Stimulated activated CD8-positive, alpha-beta memory T cell treated with anti-CD3 and anti-CD28 coated beads, Interleukin-15, amount 100 ng/mL, for 48 hours (primary cell): ENCODE measurements around the gene ROR2.
"Not testable (repeated sequence)": the region's sequence is repeated elsewhere in the genome, so short reads cannot be mapped to it uniquely, and the experiment has no call there.

Source experiments
- DNase-seq, 2 donors: peaks; one replicate each; pipeline ENCODE4 v3.0.0-alpha.2; 2020; ENCODE audit warnings: low read depth in 2 of 2

ROR2 gene

DNA sequence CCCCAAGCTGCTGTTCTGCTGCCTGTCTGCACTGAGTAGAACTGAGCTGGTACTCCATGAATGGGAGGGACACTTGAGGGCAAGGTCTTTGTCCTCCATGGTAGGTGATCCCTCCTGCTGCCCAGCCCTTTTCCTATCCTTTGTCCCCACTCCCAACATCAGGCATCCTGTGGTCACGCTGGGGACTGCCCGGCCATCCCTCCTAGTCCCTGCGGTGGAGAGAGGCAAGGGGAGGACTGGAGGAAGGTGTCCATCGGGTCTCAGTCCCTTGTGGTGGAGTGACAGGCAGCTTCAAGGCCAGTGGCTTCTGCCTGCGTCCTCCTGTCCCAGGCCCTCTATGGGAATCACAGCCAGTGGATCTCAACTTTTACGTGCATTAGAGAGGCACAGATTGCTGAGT is 25.9 kb downstream of the ROR2 start:
- no peak for DNase-seq

DNA sequence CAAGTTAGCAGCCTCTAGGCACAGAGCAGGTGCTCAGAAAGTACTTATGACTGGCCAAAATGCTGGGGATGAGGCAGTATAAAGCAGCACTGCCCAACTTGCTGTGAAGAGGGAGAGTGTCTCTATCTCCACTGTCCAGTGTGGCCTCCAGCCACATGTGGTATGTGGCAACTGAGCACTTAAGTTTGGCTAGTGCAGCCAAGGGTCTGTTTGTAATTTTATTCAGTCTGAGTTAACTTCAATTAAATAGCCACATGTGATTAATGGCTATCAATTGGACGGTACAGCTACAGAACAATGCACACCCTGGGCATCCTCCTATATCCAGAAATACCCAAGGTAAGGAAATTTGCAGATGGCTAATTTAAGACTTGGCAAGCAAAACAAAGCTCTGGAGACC is 26.9 kb downstream of the ROR2 start:
- DNase-seq, result no peak

DNA sequence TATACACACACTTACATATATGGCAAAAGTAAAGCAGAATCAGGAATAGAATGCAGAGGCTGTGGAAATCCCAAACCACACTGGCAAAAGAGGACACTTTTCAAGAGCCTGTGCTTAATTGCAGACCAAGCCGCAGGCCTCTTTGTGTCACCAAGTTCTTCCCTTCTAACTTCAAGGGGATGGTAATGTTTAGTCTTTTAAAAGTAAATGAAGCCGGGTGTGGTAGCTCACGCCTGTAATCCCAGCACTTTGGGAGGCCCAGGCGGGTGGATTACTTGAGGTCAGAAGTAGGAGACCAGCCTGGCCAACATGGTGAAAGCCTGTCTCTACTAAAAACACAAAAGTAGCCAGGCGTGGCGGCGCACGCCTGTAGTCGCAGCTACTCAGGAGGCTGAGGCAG is 28.7 kb downstream of the ROR2 start:
- no peak for DNase-seq

DNA sequence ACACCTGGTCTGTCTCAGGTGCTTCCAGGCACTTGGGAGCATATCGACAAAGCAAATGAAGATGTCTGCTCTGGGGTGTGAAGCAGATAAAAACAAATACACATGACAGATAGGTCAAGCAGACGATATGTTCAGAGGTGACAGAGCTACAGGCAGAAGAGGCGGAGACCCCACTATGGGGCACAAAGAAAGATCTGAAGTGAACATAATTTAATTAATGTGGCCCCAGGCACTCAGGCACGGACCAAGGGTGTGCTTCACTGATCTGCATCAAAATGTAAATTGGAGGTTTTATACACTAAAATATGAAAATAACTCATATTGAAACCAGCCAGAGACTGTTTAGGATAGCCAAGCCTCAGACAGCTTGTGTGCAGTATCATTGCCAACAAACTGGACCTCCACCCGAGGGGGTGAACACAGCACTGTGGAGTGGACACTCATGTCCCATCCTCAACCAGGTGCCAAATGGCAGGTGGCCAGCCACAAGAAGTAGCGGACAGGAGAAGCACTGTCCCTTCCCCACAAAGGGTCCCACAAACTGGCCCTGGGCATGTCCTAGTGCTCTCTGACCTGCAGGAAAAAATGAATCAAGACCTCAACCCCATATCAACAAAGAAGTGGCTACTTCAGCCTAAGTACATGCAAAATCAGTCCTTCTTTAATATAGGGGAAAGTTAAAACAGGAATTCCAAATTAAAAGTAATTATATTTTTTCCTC is 29.2 kb downstream of the ROR2 start:
- no peak for DNase-seq

DNA sequence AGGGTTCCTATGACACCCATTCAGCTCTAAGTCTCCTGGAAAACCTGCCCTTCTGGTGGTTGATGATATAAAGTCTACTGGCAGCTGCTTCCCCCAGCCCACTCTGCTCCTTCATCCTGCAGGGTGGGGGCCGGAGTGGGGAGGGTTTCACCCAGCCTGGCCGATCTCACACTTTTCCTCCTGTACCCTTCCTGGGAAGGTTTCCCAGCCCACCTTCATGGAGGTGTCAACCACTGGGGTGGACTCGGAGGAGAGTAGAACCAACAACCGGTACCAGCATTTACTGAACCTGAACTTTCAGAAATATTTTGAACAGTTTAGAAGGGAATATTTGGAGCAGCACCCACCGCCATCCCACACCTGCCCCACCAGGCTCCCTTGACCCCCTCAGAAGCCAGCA is 30.4 kb downstream of the ROR2 start:
- no peak for DNase-seq

DNA sequence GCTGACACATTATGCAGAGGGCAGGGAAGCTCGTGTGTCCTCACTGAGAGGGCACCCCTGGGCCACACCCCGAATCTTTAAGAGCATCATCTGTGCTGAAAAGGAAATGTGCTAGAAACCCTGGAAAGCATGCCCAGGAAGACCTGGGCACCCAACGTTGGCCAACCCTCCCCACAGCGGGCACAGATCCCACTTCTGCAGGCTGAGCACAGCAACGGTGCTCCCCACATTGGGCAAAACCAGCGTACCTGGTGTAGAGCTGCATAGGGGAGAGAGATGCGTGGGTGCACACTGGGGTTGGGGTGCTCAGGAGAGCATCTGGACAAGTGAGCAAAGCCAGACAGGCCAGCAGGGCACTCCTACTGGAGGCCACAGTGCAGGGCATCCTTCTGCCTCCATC is 32.6 kb downstream of the ROR2 start:
- no peak for DNase-seq

DNA sequence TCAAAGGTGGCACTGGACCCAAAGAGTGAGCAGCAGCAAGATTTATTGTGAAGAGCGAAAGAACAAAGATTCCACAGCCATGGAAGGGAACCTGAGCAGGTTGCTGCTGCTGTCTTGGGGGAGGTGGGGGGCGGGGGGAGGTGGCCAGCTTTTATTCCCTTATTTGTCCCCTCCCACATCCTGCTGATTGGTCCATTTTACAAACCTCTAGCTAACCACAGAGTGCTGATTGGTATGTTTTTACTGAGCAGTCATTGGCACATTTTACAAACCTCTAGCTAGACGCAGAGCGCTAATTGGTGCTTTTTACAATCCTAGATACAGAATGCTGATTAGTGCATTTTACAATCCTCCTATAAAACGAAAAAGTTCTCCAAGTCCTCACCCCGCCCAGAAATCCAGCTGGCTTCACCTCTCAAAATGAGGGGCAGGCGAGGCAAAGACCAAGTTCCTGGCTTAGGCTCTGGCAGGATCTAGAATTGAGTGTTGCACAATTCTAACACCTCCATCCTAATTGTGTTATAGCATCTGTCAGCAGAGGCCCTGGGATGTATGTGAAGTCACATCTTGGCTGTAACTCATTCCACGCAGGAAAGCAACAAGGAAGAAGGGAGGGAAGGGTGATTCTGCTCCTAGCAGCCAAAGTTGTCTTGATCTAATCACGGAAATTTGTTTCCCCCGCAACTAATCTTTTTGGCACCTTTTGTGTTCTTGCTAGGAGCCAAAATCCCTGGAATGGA is 34.3 kb downstream of the ROR2 start:
- DNase-seq, result no peak

DNA sequence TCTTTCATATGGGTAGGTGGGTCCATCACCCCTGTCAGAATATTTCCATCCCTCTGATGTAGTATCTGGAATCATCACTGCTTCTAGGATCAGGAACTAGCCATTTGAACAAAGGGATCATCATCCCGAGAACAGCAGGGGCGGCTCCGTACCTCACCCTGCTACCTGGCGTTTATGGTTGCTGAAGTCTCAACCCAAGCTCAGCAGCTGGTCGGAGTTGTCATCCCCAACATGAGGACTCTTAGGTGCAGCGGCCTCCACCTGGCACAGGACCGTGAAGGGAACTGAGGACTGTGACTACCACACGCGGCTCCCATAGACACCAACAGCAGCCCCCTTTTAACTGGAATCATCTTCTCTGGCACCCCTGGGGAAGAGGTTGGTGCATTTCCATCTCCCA is 35.1 kb downstream of the ROR2 start:
- DNase-seq, result no peak

DNA sequence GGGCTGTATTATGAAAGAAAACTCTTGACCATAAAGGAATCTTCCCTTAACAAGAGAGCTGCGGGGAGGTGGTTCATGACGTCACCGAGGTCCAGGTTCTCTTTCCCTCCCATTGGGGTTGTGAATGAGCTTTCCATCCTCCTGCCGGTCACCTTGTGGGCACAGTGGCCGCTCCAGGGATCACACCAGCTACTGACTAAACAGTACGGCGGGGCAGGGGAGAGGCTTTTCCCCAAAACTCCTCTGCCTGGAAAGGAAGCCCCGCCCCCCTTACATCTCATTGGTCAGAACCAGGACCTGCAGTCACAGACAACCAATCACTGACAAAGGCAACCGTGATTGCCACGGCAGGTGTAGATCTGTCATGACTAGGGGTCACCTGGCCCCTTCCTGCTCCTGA is 35.6 kb downstream of the ROR2 start:
- DNase-seq, result no peak

DNA sequence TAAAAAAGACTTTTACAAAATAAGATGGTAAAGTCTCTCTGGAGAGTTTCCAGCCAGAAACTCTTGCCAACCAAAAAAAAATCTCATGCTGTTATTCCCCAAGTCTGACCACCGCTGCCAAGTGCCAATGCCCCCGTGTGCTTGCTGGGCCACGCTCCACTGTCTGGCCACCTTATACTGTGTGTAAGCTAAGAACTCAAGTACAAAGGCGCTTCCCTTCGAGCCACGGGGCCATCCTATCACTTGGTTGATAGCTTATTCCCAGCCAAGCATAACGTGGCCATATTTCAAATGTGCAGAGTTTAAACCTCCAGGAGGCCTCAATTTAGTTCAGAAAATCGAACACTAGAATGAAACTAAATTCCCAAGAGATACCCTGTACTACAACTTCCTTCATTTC is 36.0 kb downstream of the ROR2 start:
- DNase-seq, result no peak

DNA sequence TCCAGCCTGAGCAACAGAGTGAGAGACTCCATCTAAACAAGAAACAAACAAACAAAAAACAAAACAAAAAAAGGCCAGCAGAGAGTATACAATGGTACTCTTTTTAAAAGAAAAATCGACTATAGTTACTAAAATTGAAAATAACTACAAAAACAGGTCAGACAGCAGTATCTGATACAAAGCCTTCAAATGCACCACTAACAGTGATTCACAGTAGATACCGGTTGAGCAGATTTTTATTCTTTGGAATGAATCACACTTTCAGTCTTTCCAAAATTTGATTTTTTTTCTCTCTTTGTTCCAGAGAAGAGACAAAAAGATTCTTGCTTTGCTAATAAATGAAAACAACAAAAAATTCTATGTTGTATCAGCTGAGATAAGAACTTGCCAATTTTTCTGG is 36.9 kb downstream of the ROR2 start:
- no peak for DNase-seq

DNA sequence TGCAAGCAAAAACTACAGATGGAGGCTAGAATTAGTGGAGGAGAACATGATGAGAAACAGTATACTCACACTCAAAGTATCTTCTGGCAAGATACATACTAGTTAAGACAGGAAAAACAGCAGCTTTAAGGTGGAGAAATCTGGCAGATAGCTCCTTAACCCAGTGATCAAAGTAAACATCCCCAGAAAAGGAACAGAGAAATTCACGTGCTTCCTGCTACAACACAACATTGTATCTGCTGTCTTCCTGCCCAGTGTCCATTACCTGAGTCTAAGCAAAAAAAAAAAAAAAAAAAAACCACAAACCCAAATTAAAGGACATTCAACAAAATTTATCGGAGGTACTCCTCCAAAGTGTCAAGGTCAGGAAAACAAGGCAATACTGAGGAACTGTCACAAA is 38.4 kb downstream of the ROR2 start:
- no peak for DNase-seq

DNA sequence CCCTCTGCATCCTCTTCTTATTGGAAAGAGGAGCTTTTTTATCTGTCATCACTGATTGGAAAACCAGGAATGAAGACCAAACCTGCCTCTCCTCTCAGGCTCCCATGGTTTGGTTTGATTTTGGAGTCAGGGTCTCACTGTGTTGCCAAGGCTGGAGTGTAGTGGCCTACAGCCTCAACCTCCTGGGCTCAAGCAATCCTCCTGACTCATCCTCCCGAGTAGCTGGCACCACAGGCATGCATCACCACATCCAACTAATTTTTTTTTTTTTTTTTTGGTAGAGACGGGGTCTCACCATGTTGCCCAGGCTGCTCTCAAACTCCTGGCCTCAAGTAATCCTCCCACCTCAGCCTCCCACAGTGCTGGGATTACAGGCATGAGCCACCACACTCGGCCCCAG is 40.8 kb downstream of the ROR2 start:
- not testable (repeated sequence) for DNase-seq

DNA sequence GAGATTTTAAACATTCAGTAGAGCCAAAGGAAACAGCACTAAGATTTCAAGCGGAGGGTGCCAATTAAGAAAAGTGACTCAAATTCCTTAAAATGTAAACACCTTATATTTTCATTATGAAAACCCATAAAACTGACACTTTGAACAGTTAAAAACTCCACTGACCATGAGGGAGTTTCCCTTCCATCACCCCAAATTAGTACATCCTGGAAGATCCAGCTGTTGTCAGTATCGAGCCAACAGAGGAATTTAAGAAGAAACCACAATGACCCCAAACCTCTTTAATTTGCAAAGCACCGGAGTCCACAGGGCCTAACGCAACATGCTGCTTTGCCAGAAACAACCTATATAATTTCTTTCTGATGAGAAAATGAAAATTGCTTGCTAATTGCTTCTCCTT is 41.3 kb downstream of the ROR2 start:
- DNase-seq, result no peak

DNA sequence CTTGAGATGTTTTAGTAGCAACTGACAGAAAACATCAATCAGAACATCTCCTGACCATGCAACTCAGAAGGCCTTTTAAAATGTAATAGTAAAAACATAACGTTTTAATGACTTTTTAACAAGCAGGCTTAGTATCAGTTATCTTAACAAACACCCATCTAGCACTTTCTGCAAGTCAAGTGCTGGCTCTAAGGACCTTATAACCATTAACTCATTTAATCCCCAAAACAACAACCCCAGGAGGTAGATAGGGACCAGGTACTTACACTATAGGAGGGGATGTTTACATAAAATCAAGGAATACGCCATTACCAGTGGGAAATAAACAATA is 41.8 kb downstream of the ROR2 start:
- DNase-seq, result no peak

DNA sequence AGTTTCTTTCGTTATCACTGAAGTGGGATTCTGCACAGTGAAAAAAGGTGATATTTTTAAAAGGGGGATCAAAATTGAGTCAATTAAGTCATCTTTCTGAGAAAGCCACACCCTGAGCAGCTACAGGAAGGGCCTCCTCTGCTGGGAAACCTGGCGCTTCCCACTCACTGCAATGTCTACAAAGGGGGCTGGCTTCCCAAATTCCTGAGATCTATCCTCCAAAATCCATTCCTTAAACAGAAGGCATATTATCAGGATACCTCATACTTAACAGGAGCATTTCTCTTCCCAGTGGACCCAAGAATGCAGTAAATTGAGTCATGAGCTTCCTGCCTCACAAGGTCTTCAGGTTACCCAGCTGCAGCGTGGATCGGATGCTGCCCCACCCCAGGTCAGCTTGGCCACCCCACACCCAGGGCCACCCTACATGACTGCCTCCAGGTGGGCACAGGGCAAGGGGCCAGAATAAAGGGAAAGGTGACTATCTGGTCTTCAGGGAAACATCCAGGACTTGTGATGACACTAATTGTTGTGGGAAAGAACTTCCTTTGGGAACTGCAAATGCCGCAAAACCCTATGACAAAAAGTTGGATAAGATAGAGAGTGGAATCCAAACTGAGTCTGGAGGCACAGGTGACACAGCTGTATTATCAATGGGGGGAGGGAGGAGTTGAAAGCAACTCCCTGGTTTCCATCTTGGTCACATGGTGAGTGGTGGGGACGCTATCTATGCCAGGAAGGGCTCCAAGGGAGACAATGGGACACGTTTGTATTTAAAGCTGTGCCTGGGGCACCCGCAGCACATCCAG is 42.3 kb downstream of the ROR2 start:
- DNase-seq, result no peak

DNA sequence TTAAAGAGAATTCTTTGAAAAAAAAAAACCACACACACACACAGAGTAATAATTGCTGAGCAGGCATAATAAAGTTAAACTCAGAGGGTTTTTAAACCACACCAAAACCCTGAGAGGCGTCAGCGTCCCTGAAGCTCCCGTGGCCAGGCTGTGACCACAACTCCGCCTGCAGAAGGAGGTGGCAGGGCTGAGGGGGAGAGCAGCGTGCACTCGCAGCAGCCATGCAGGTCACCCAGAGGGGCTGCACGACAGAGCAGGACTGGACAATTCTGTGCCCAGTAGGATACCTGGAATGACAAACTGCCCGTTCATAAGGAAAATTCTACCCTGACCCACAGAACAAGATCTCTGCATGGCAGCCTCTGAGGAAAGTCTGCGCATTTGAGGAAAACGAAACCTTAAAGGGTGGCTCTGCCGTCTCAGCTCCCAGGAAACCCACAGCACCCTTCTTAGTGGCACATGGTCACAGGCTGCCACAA is 44.0 kb downstream of the ROR2 start:
- peak; percentile 35 to 43 for DNase-seq

DNA sequence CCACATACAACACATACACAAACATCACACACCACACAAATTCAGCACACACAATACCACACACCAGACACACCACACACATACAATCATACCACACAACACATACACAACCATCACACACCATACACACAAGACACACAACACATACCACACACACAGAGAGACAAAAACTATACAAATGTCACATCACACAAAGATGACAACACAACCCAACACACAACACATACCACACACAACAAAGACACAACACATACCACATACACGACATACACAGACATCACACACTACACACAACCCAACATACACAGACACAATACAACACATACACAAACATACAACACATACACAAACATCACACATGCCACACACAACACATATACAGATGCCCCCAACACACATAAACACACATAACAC is 44.8 kb downstream of the ROR2 start:
- no peak for DNase-seq

DNA sequence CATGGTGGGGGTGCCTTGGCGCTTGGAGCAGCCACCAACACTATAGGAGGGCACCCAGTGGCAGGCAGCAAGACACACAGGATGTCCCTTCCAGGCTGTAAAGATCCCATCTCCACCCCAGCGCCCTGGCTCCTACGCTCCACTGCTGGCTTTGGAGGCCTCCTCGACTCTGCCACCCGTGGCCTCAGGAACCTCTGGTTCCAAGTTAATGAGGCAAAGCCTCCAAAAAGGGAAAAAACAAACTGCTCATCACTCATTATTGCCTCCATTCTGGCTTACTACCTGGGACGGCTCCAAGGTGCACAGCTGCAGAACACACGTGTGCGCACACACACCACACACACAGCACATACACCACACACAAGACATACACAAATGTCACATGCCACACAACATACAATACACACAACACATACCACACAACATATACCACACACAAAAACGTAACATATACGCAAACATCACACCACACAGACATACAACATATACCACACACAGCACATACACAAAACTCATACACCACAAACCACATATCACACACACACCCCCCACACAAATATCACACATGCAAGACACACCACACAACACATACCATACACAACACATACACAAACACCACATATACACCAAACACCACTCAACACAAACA is 45.3 kb downstream of the ROR2 start:
- no peak for DNase-seq

DNA sequence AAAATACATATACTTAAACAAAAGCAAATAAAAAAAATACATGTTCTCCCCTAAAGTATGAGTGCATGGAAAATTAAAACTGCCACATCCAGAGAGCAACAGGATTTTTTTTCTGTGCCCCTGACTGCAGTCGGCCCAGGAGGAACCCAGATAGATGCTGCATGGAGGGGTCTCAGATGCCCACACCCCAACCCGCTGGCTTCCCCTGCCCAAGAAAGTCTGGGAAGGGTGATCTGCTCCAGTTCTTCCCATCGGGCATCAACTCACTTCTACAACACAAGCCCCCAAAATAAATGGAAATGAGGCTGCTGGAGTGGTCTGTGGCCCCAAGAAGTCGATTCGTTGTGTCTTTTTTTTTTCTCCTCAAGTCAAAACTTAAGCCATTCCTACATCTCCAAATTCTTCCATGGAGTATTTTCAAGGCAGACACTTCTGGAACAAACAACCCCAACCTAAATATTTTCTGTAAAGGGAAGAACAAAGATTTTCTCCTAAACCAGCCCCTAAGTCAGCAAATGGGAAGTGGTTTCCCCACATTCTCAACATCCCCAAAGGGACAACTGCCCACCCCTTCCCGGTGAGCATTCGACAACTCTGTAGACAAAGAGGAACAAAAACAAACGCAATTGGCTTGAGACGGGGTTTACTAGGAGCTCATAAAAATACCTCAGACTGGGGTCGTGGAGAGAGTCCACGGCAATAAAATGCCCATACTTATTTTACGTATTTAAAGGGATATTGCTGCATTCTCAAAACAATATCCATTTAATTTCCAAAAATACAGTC is 46.7 kb downstream of the ROR2 start:
- no peak for DNase-seq

DNA sequence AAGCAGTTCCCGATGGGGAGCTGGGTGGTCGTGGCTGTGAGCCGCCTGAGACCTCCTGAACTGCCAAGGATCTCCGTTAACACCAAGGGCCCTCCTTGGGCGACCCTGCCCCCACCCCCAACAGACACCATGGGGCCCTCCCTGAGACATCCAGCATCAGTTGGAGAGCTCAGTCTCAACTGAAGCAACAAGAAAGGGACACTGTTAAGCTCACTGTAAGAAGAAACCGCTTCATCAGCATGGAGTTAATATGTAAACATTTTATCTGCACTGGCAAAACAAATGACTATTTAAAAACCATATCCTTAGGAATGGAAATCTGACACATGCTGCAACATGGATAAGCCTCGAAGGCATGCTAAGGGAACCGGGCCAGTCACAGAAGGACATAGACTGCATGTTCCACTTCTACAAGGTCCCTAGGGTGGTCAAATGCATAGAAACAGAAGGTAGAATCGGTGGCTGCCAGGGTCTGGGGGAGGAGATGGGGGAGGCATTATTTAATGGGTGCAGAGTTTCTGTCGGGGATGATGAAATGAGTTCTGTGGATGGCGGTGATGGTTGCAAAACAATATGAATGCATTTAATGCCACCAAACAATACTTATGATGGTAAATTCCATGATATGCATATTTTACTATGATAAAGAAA is 47.4 kb downstream of the ROR2 start:
- DNase-seq, result no peak
